Activated T-cell treated with anti-CD3 and anti-CD28 coated beads, Interleukin-2, amount 50 U/mL, for 48 hours (primary cell): ENCODE measurements around the gene ATP2B1.

Experiments
- DNase-seq, 2 experiments: peaks; one replicate each; pipeline ENCODE4 v3.0.0-alpha.2; 2020

Gene ATP2B1

DNA sequence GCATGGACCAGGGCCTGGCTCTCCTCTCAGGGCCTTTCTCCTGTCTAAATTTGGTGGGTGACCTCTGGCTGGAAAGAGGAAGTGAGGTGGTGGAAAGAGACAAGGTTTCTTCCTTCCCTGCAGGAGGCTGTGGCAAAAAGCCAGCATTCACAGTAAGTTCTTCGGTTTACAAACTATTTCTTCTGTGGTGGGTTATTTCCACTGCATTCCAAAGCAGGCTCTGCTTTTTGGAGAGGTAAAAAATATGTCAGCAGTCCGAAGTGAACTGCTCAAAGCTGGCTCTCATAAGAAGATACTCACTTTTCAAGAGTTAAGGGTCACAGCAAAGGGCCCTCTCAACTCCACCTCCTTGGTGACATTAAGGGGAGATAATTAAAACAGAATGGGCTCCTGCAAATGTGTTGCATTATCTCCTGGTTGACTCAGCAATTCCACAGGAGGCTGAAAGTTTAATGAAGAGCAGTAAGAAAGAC is 133.9 kb downstream of the ATP2B1 start:
- DNase-seq, result no peak

- DNase-seq, result no peak
Measured at GRCh38 chr12:89573051-89573810, 135.4 kb downstream of the ATP2B1 start.

- DNase-seq, result no peak
Measured at GRCh38 chr12:89571491-89572195, 137.0 kb downstream of the ATP2B1 start.

DNA sequence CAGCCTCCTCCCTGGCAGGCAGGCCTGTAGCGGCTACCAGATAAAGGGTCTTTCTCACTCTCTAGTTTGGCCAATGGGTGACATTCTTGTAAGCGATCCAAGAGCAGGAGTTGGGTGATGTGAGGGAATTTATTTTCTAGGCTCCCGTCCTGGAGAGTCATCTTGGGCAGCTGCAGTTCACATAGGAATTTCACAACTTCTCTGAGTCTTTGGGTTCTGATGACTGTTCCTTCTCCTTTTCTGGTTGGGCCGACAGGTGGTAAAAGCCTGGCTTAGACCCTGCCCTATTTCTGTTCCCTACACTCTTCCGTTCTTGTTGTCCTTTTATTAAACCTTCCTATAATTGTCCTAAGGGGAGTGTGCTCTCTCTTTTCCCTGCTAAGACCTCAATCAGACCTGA is 140.2 kb downstream of the ATP2B1 start:
- no peak for DNase-seq

GRCh38 chr12:89567691-89568239 is 140.9 kb downstream of the ATP2B1 start:
- DNase-seq, result no peak

DNA sequence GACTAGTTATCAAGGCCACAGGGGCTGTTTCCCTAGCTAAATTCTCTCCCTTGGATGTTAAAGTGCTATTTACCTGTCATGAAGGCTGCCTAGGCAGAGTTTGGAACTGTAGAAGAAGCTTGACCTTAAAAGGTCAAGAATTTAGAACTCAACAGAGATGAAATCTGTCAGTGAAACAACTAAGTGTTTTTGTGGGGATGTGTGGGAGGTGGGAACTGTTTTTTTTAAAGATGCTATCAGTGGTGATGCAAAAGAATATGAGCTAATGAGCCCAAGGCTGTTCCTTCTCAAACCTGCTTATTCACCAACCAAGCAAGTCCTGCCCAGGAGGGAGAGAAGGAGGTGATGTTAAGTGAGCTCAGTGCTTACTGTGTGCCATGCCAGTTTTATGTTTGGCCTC is 142.0 kb downstream of the ATP2B1 start:
- no peak for DNase-seq

DNA sequence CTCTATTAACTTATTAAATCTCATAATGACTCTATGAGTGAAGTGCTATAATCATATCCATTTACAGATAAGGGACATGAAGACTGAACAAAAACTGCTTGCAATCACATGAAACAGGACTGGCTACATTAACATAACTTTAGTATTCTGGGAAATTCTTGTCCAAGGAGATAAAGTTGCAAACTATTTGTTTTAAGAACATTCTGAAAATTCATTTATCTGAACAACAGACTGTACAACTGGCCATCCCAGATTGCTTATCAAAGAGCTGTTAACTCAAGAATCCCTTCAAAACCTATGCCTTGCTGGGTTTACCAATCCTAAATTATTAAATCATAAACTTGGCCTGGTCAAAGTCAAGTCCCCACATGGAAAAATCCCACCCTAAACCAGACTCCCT is 143.6 kb downstream of the ATP2B1 start:
- DNase-seq, result no peak

DNA sequence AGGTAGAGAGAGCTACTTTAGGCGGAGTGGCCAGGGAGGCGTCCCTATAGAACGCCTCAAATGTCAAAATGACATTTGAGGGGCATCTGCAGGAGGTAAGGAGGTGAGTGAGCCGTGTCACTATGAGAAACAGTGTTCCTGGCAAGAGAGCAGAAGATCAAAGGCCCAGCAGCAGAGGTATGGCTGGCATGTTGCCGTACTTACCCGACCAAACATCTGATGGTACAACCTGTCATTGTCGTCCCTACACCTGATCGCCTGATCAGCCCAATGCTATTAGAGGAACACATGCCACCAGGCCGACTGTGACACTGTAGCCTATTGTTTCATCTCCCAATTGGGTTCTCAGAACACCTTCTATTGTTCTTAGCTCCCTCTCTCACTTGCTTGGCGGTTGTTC is 148.9 kb downstream of the ATP2B1 start:
- no peak for DNase-seq

- DNase-seq, result no peak
Measured at GRCh38 chr12:89556976-89557375, 151.7 kb downstream of the ATP2B1 start.

DNA sequence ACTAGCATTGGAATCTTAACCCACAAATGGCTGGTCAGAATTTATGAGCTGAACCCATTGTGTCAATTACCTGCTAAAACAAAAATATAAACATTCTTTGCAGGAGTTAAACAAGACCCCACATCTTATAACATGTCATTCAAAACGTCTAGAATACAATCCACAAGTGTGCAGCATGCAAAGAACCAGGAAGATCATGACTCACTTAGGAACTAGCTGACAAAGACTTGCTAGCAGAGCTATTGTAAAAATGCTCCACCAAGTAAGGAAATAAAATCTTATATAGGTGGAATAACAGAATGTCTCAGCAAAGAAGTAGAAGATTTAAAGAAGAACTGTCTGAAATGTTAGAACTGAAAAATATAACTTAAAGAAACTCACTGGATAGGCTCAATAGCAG is 156.3 kb downstream of the ATP2B1 start:
- no peak for DNase-seq

DNA sequence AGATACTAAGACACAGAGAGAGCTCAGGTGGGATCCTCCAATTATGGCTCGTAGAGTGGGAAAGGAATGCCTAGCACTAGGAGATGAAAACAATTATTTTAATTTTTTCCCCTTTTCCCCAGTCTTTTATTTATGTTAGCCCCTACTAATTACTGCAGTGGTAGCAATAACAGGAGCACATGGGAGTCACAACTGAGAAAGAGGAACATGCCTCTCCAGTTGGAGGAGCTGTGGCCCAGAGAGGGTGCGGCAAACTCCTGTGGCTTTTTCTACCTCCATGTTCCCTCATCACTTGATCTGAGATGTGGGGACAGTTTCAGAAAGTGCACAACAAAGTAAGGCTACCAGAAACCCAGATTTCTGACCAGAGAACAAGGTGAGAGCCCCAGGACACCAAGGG is 156.9 kb downstream of the ATP2B1 start:
- no peak for DNase-seq

DNA sequence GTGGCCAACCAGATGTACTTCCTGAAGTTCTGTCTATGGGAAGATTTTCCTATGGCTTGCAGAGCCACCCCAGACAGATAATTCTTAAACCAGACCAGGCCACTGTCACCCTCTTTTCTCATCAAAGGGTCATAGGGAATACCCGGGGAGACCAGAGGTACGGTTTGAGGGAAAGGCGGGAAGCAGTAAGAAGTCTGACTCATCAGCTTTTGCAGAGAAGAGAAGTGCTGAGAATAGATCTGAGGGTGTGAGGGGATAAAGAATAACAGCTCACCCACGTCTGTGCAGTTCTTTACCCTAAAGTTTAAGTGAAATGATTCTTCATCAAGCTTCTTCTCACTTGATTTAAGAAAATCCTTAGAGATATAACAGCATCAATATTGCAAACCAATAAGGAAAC is 161.5 kb downstream of the ATP2B1 start:
- no peak for DNase-seq

DNA sequence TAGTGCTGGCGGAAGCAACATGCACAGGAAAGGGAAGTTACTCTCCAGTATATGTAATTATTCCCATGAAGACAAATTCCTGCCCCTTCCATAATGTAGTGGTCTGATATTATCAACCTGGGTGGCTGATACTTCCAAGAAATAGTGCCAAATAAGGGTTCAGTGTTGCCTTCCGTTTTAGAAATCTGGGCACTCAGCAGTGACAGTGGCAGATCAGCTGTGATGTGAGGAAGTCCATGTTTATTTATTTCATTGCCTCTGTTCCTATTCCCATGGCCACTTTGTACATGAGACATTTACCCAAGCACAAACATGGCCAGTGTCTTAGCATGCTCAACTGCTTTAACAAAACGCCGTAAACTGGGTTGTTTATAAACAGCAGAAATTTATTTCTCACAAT is 162.5 kb downstream of the ATP2B1 start:
- no peak for DNase-seq

DNA sequence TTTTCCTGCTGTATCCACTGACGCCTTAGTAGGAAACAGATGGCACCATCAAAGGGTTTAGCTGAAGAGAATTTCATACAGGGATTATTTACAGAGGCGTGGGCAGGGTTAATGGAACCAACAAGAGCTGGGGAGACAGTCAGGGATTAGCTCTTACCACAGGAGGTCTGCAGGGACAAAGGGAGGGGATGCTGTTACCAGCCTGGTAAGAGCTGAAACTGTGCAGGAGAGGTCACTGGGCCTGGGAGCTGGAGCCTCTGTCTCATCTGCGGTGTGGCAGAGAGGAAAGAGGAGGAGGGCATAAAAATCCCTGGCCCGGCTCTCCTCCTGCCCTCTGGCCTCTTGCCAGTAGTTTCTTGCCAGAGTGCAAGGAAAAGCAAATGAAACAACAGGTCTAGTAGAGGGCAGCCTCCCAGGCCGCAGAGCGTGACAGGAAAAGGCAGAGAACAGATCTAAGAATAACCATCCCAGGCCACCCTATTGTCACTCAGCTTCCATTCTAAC is 163.9 kb downstream of the ATP2B1 start:
- DNase-seq, result no peak

DNA sequence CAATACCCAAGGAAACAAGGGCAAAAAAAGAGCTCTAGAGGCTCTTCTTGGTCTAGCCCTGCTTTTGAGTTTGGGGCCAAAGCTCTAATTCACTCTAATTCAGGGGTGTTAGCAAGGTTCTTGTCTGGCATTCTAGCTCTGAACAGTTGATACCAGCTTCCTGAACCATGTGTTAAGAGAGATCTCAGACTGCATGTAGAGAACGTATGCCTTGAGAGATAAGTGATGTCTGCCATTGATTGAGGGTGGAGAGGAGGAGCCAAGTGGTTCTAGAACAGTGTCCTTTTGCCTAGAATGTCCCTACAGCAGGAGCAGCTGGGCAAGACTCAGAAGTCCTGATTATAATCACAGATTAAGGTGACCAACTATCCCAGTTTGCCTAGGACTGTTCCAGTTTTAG is 164.6 kb downstream of the ATP2B1 start:
- no peak for DNase-seq

DNA sequence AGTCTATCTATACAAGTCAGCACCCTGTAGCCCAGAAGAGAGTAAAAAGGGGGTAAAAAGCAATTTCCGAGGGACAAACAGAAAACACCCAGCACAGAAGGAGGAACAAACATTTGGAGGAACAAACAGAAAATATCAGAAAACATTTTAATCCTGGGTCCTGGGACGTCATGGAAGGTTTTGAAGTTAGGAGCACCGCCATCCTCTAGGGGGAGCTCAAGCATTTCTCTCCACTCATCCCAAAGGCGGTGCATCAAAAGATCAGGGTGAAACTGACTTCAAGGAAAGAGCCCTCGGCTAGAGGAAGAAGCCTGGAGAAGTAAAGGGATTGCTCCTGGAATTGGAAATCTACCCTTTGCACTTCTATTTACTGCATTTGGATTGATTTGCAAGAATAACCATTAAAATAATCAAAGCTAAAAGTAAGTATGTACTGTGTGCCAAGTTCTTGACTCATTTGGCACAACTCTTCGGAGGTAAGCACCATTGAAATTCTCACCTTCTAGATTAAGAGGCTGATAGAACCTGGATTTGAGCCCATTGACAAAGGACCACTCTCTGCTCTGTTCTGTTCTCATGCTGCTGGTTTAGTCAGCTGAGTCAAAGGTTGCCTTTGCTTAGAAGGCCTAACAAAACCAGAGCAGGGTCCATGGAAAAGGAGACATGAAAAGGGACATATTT is 165.6 kb downstream of the ATP2B1 start:
- peak; percentile 65 to 71 for DNase-seq

- no peak for DNase-seq
Measured at GRCh38 chr12:89542236-89542635, 166.4 kb downstream of the ATP2B1 start.

GRCh38 chr12:89540586-89540985 is 168.1 kb downstream of the ATP2B1 start:
- DNase-seq, result no peak

DNA sequence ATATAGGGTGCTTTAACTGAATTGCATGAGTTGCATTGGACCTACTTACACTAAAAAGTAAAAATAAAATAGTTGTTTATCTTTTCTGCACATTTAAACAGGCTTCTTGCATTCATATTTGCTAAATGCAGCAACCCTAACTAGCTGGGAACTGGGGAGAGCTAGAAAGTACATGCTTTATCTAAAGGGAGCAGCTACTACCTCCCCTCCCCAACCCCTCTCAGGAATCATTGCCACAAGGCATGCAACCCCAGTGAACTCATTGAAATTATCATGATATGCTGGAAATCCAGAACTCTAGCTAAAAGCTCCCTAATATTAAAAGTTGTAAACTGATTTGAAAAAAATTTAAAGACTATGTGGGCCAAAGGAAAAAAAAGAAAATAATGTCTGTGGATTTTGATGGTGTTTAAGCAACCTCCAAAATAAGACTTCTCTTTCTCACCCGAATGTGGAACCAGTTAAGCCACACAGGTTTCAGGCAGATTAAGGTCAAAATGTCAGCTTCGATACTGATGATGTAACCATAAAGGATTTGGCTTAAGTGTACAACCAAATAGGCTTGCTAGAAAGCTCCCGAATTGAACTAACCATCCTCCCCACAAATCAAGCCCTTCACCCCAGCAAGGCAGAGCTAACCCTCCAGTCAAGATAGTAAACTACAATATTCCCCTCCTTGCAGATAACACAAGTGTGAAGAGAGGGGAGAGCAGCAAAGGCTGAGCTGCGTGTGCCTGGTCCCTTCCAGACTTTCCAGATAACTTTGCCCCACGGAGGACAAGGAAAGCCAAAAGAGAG is 169.0 kb downstream of the ATP2B1 start:
- DNase-seq, result no peak

GRCh38 chr12:89538897-89539296 is 169.7 kb downstream of the ATP2B1 start:
- DNase-seq, result no peak
